HepG2 (cell line): ENCODE measurements around the gene NEAT1. TPM values are rescaled to one million over a fixed set of nuclear protein-coding genes. Genes with fewer than 3 reads are reported as not detected.
A peak's percentile ranks its signal among the peaks of the same experiment; 100 is the strongest.

ENCODE experiments used
- CC2D1A ChIP-seq: sonication (generic); formaldehyde crosslinking; IDR thresholded peaks from 2 replicates; pipeline ENCODE4 v1.8.1; 2023; ENCODE audit warnings: mild to moderate bottlenecking, missing genetic modification reagents
- HDAC1 ChIP-seq: sonication (generic); formaldehyde crosslinking; IDR thresholded peaks from 2 replicates; pipeline ENCODE4 v1.5.1; 2020; ENCODE audit warnings: mild to moderate bottlenecking, missing genetic modification reagents
- HDAC2 ChIP-seq: sonication (generic); formaldehyde crosslinking; IDR thresholded peaks from 2 replicates; pipeline ENCODE4 v1.4.0; 2020; ENCODE audit warnings: missing genetic modification reagents
- HMGXB4 ChIP-seq, 2 experiments: sonication (generic) in 1 of 2; formaldehyde crosslinking in 1 of 2; IDR thresholded peaks; 2 replicates each; pipeline versions ENCODE4 v1.4.0 to v1.6.1; 2018 to 2020; ENCODE audit warnings: missing genetic modification reagents in 2 of 2, borderline replicate concordance in 1 of 2, low read depth in 1 of 2, mild to moderate bottlenecking in 1 of 2, missing biosample characterization in 1 of 2
- IRF2 ChIP-seq: IDR thresholded peaks from 2 replicates; pipeline ENCODE4 v1.6.1; 2018; ENCODE audit warnings: missing genetic modification reagents, missing compliant biosample characterization
- ISL2 ChIP-seq: sonication (generic); formaldehyde crosslinking; IDR thresholded peaks from 2 replicates; pipeline ENCODE4 v1.5.0; 2020; ENCODE audit warnings: missing genetic modification reagents
- KAT7 ChIP-seq: IDR thresholded peaks from 2 replicates; pipeline ENCODE4 v1.6.1; 2018; ENCODE audit warnings: borderline replicate concordance, missing compliant biosample characterization
- MED8 ChIP-seq: sonication (generic); formaldehyde crosslinking; IDR thresholded peaks from 2 replicates; pipeline ENCODE4 v1.8.1; 2023; ENCODE audit warnings: mild to moderate bottlenecking, missing genetic modification reagents; ENCODE audit not compliant: insufficient replicate concordance
- NR0B2 ChIP-seq: sonication (generic); formaldehyde crosslinking; IDR thresholded peaks from 2 replicates; pipeline ENCODE4 v1.4.0; 2020; ENCODE audit warnings: mild to moderate bottlenecking, missing genetic modification reagents
- TARDBP ChIP-seq: sonication (generic); formaldehyde crosslinking; IDR thresholded peaks from 2 replicates; pipeline ENCODE4 v1.8.0; 2022; ENCODE audit warnings: mild to moderate bottlenecking, missing genetic modification reagents
- ZBED4 ChIP-seq: sonication (generic); formaldehyde crosslinking; IDR thresholded peaks from 2 replicates; pipeline ENCODE4 v1.4.0; 2020; ENCODE audit warnings: missing genetic modification reagents, borderline replicate concordance
- ZBTB14 ChIP-seq: sonication (generic); formaldehyde crosslinking; IDR thresholded peaks from 2 replicates; pipeline ENCODE4 v1.4.0; 2020; ENCODE audit warnings: missing genetic modification reagents
- ZNF382 ChIP-seq: sonication (generic); formaldehyde crosslinking; IDR thresholded peaks from 2 replicates; pipeline ENCODE4 v1.5.0; 2020; ENCODE audit warnings: missing genetic modification reagents, mild to moderate bottlenecking, borderline replicate concordance
- ZNF383 ChIP-seq: sonication (generic); formaldehyde crosslinking; IDR thresholded peaks from 2 replicates; pipeline ENCODE4 v1.4.0; 2020; ENCODE audit warnings: missing genetic modification reagents, mild to moderate bottlenecking, borderline replicate concordance
- ZNF513 ChIP-seq: sonication (generic); formaldehyde crosslinking; conservative IDR thresholded peaks from 2 replicates; pipeline ENCODE4 v1.5.0; 2020; ENCODE audit warnings: missing genetic modification reagents
- ZNF550 ChIP-seq: sonication (generic); formaldehyde crosslinking; IDR thresholded peaks from 2 replicates; pipeline ENCODE4 v1.4.0; 2020; ENCODE audit warnings: mild to moderate bottlenecking, missing genetic modification reagents, borderline replicate concordance
- ZNF652 ChIP-seq: IDR thresholded peaks from 2 replicates; pipeline ENCODE4 v1.6.1; 2016; ENCODE audit warnings: low read depth, borderline replicate concordance
- ZNF784 ChIP-seq: sonication (generic); formaldehyde crosslinking; IDR thresholded peaks from 2 replicates; pipeline ENCODE4 v1.5.1; 2020; ENCODE audit warnings: missing genetic modification reagents, mild to moderate bottlenecking, borderline replicate concordance
- ZNF841 ChIP-seq: sonication (generic); formaldehyde crosslinking; IDR thresholded peaks from 2 replicates; pipeline ENCODE4 v1.8.1; 2023; ENCODE audit warnings: missing genetic modification reagents, borderline replicate concordance
- polyA plus RNA-seq, 8 experiments: library from polyadenylated mRNA; depleted of rRNA in 3 of 8; stranded (reverse) in 7 of 8; unstranded in 1 of 8; fragments of >200 nt; fragmentation: Illumina TruSeq in 4 of 8; extraction: Trizol in 4 of 8; gene quantifications; 2 replicates each; pipeline versions ENCODE4 v1.2.1 to v1.2.3, GENCODE V29; 2011 to 2016; ENCODE audit warnings: low read depth in 4 of 8, missing spikeins in 1 of 8, mixed read lengths in 1 of 8; ENCODE audit not compliant: insufficient read depth in 1 of 8
- total RNA-seq, 5 experiments: library from RNA; depleted of rRNA; stranded (reverse); fragments of >200 nt; fragmentation: Illumina TruSeq; extraction: Trizol; gene quantifications; 2 replicates each; pipeline ENCODE4 v1.2.3, GENCODE V29; 2016; ENCODE audit warnings: low read depth in 1 of 5

The NEAT1 gene
- total and polyA plus RNA-seq, 2 of the 13 experiments (the other 11 are each of a cell fraction or from before 2014, with no cell fraction given), result 20.5 to 41.2 TPM

GRCh38 chr11:65489706-65490320, 67.2 kb downstream of the NEAT1 start (continued):
- TF ChIP-seq ZBED4 (CRISPR knock-in tag) (no peak), IRF2 (CRISPR knock-in tag) (0 out of 2 replicates have a peak, but pooled peaks have one; percentile 28), HMGXB4 (CRISPR knock-in tag; IDR thresholded peaks at IDR 0.05; ENCODE audit: borderline replicate concordance in 1 of 2, low read depth in 1 of 2) (peak; percentile 30 to 43; a peak in 1 of 4 replicates), HDAC1 (CRISPR knock-in tag) (no peak; the same call in 1 of the 2 replicates), CC2D1A (CRISPR knock-in tag) (no peak), KAT7 (CRISPR knock-in tag) (no peak; the same call in 1 of the 2 replicates), ZBTB14 (no peak), HDAC2 (CRISPR knock-in tag) (peak; percentile 31; the same call in 1 of the 2 replicates), ZNF513 (CRISPR knock-in tag) (no peak), ZNF382 (CRISPR knock-in tag) (no peak), TARDBP (no peak; the same call in 1 of the 2 replicates), NR0B2 (CRISPR knock-in tag) (no peak), ZNF841 (CRISPR knock-in tag) (no peak), ZNF652 (no peak), ZNF550 (CRISPR knock-in tag) (no peak), ZNF383 (CRISPR knock-in tag) (0 out of 2 replicates have a peak, but pooled peaks have one; percentile 62), ZNF784 (CRISPR knock-in tag) (no peak), MED8 (no peak), ISL2 (CRISPR knock-in tag) (no peak)
